K562 (cell line): ENCODE measurements around the gene SLC66A3. TPM values are rescaled to one million over a fixed set of nuclear protein-coding genes. Genes with fewer than 3 reads are reported as not detected.

Experiments
- ATAC-seq: fragments of 200-7000 bp; cut with Tn5 transposase; 3 replicates; pipeline ENCODE4 v1.9.1; 2020; ENCODE audit warnings: moderate library complexity
- BruUV-seq: library from RNA; stranded (reverse); fragments of 400-500 nt; replicated peaks from 2 replicates; lab custom pipeline; 2021; lab: Mats Ljungman, UMichigan
- CTCF ChIA-PET: fragments of 300-600 bp; formaldehyde crosslinking; extraction: SDS; loops from one replicate; lab custom pipeline; 2021; ENCODE audit warnings: low intra/inter-chr PET ratio; lab: Yijun Ruan, JAX
- POLR2A ChIA-PET: fragments of 300-600, 350-650 bp; sonication (Branson Sonifier 250); formaldehyde crosslinking; extraction: SDS; loops from one replicate; lab custom pipeline; 2021; ENCODE audit warnings: antibody characterized with exemption, inconsistent platforms; lab: Yijun Ruan, JAX
- DNase-seq, 4 experiments: peaks; one replicate each; pipeline versions ENCODE4 v3.0.0 to v3.0.0-alpha.2; 2011 to 2018; ENCODE audit warnings: low spot score in 3 of 4, mixed read lengths in 3 of 4; ENCODE audit errors: extremely low read depth in 1 of 4
- FAIRE-seq: peaks from 2 replicates; lab custom pipeline; 2011; peaks lifted over from hg19 to GRCh38; lab: Jason Lieb, UNC
- H2AFZ ChIP-seq: 2 replicates; pipeline ENCODE4 v1.6.0; 2011; ENCODE audit warnings: low read depth, low read length, control low read depth, inconsistent platforms
- H3K27ac ChIP-seq: fragments of 200-600 bp; 3 replicates; pipeline ENCODE4 v1.8.0; 2011; ENCODE audit warnings: low read depth, mild to moderate bottlenecking, control low read depth, inconsistent platforms, low read length, moderate library complexity, mixed read lengths; ENCODE audit errors: extremely low read depth
- H3K27me3 ChIP-seq, 2 experiments: fragments of 300-600 bp in 1 of 2; 2 replicates in 1 of 2; 3 replicates in 1 of 2; pipeline versions ENCODE4 v1.6.0 to v1.8.0; 2011; ENCODE audit warnings: inconsistent platforms in 2 of 2, low read length in 2 of 2, mild to moderate bottlenecking in 1 of 2, mixed read lengths in 1 of 2, moderate library complexity in 1 of 2; ENCODE audit not compliant: control insufficient read depth in 2 of 2, insufficient read depth in 2 of 2
- H3K36me3 ChIP-seq: fragments of 300-600 bp; 3 replicates; pipeline ENCODE4 v1.8.0; 2011; ENCODE audit warnings: mild to moderate bottlenecking, low read length, inconsistent platforms; ENCODE audit not compliant: control insufficient read depth, insufficient read depth
- H3K4me1 ChIP-seq, 2 experiments: fragments of 200-600 bp in 1 of 2; replicated peaks in 1 of 2; 2 replicates in 1 of 2; 3 replicates in 1 of 2; pipeline versions ENCODE4 v1.5.1 to v1.8.0; 2011; ENCODE audit warnings: inconsistent platforms in 2 of 2, low read length in 2 of 2, mild to moderate bottlenecking in 1 of 2, mixed read lengths in 1 of 2, moderate library complexity in 1 of 2; ENCODE audit not compliant: control insufficient read depth in 2 of 2, insufficient read depth in 2 of 2
- H3K4me2 ChIP-seq: 2 replicates; pipeline ENCODE4 v1.6.1; 2011; ENCODE audit warnings: low read length, control low read depth, inconsistent platforms, mixed read lengths; ENCODE audit not compliant: insufficient read depth
- H3K4me3 ChIP-seq: fragments of 200-600 bp; sonication (generic), shearing (Covaris generic); 2 replicates; pipeline ENCODE4 v1.5.1; 2016; ENCODE audit warnings: control low read depth, inconsistent platforms
- H3K79me2 ChIP-seq: fragments of 200-600 bp; 3 replicates; pipeline ENCODE4 v1.8.0; 2011; ENCODE audit warnings: low read length, inconsistent platforms; ENCODE audit not compliant: control insufficient read depth, insufficient read depth
- H3K9ac ChIP-seq, 2 experiments: 2 replicates each; pipeline versions ENCODE4 v1.6.0 to v1.6.1; 2011; ENCODE audit warnings: low read depth in 2 of 2, low read length in 2 of 2, control low read depth in 1 of 2, inconsistent platforms in 1 of 2, mild to moderate bottlenecking in 1 of 2, mixed read lengths in 1 of 2; ENCODE audit not compliant: insufficient read depth in 1 of 2
- H3K9me1 ChIP-seq: one replicate; pipeline ENCODE4 v1.6.0; 2011; ENCODE audit warnings: inconsistent platforms, mild to moderate bottlenecking, low read length, moderate library complexity; ENCODE audit not compliant: control insufficient read depth, insufficient read depth
- H3K9me3 ChIP-seq: replicated peaks from 2 replicates; pipeline ENCODE4 v1.5.1; 2011; ENCODE audit warnings: low read depth, low read length, inconsistent platforms; ENCODE audit not compliant: control insufficient read depth, insufficient read depth
- H4K20me1 ChIP-seq: replicated peaks from 2 replicates; pipeline ENCODE4 v1.6.1; 2011; ENCODE audit warnings: low read length, inconsistent platforms, mixed read lengths; ENCODE audit not compliant: control insufficient read depth, insufficient read depth
- FOS ChIP-seq: IDR thresholded peaks from 3 replicates; pipeline ENCODE4 v1.6.1; 2011; ENCODE audit not compliant: insufficient read length; ENCODE audit errors: extremely low read depth
- MEIS2 ChIP-seq: fragments of 450-650 bp; IDR thresholded peaks from 2 replicates; pipeline ENCODE4 v1.6.1; 2014; ENCODE audit warnings: mild to moderate bottlenecking; ENCODE audit not compliant: partially characterized antibody
- NFIC ChIP-seq: fragments of 450-650 bp; IDR thresholded peaks from 2 replicates; pipeline ENCODE4 v1.6.1; 2017; ENCODE audit warnings: mild to moderate bottlenecking, inconsistent platforms
- NUFIP1 ChIP-seq: fragments of 450-650 bp; IDR thresholded peaks from 2 replicates; pipeline ENCODE4 v1.6.1; 2018; ENCODE audit not compliant: partially characterized antibody
- THRAP3 ChIP-seq: fragments of 450-650 bp; IDR thresholded peaks from 2 replicates; pipeline ENCODE4 v1.6.1; 2016; ENCODE audit warnings: mild to moderate bottlenecking, inconsistent platforms, borderline replicate concordance
- ZNF146 ChIP-seq: IDR thresholded peaks from one replicate; pipeline ENCODE4 v1.6.1; 2018; ENCODE audit warnings: missing compliant biosample characterization; ENCODE audit not compliant: unreplicated experiment
- WGBS: fragments of 100-300 bp; shearing (Covaris generic); methylation state at CpG from one replicate; pipeline ENCODE4 v1.1.6; 2016; ENCODE audit warnings: low coverage, mixed read lengths; ENCODE audit not compliant: insufficient coverage; ENCODE audit errors: missing lambda C conversion rate; 5-methylcytosine and 5-hydroxymethylcytosine counted together
- in situ Hi-C: fragments of 300-500 bp; cut with MboI; formaldehyde crosslinking; loops from 4 replicates; pipeline ENCODE4 v1.15.0; 2018; ENCODE audit warnings: inconsistent platforms, mixed read lengths
- intact Hi-C: fragments of 100-400 bp; cut with micrococcal nuclease; formaldehyde crosslinking; loops from 2 replicates; pipeline ENCODE4 v1.14.2; 2022
- polyA plus RNA-seq, 8 experiments: library from polyadenylated mRNA; depleted of rRNA in 4 of 8; stranded (reverse) in 5 of 8; unstranded in 3 of 8; fragments of >200 nt; fragmentation: Nextera tagmentation in 2 of 8; fragmentation: Illumina TruSeq in 1 of 8; extraction: Ambion mirVana in 2 of 8; extraction: Trizol in 1 of 8; gene quantifications; 2 replicates each; pipeline versions ENCODE4 v1.2.1 to v1.2.3, GENCODE V29; 2011 to 2014; ENCODE audit warnings: inconsistent platforms in 1 of 8, missing spikeins in 1 of 8
- total RNA-seq, 7 experiments: library from RNA; depleted of rRNA in 6 of 7; stranded (reverse); fragments of >200 nt in 6 of 7; fragmentation: Illumina TruSeq in 2 of 7; extraction: Trizol in 2 of 7; gene quantifications; 2 replicates each; pipeline versions ENCODE4 v1.2.1 to v1.2.3, GENCODE V29; 2011 to 2021; ENCODE audit warnings: low replicate concordance in 1 of 7
- TF ChIP-seq, protein P1 (sequence below): sonication (generic); formaldehyde crosslinking; IDR thresholded peaks from 2 replicates; pipeline ENCODE4 v1.8.1; 2023; ENCODE audit warnings: missing genetic modification reagents, mild to moderate bottlenecking, borderline replicate concordance
- TF ChIP-seq, protein P2 (sequence below): fragments of 450-650 bp; formaldehyde crosslinking; IDR thresholded peaks from 2 replicates; pipeline ENCODE4 v1.4.0; 2020; ENCODE audit warnings: mild to moderate bottlenecking, moderate library complexity

SLC66A3 gene
- total and polyA plus RNA-seq, 9 of the 15 experiments (the other 6 are each of a cell fraction or from before 2014, with no cell fraction given) = 2.8 to 30.0 (median 9.1) TPM

DNA sequence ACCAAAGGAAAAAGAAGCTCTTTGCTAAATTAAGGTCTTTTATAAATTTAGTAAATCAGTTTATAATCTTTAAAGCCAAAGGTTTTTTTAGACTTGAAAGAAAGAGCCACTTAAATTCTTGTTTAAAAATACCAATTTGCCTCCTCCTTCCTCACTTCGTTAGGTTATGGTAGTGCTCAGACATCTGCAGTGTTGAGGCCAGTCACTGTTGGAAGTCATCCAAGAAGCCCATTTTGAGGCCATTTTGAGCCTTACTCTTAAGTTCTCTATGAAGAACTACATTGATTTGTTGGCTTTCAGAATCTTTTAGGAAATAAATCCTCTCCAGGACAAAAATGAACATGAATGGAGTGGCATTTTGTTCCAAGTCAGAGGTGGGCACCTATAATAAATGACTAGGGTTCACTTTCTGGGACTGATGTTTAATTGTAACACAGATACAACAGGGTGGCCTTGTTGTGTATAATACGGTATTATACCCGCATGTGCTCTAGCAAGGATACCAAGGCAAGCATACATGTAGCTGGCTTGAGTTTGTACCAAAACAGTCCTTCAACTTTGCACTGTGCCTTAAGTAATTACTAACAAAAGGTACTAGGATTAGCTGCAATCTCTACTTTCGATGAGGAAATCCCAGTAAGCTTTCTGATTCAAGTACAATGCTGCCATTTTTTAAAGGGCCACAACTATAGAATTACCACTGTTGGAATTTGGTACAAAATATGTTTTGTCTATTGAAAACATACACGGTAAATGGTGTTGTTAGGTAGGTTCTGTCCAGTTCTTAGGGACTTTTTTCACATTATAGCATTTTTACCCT lies 22.8 kb downstream of the SLC66A3 start:
- Histone ChIP-seq H3K4me1 (no peaks in the 10 kb centered on the region), H3K79me2 (no peaks in the 10 kb centered on the region)
- WGBS = 70% methylated on average over 5 of the region's 5 CpGs
- TSS peak; percentile 27 for BruUV-seq
- TF ChIP-seq NFIC (peak; percentile 54), ZNF146 (CRISPR knock-in tag) (no peak)
- TF ChIP-seq, all 486 proteins: peak for 1
- no peaks in the 10 kb centered on the region for H3K27me3 ChIP-seq
- no peak overlapping the region for H3K9ac ChIP-seq
- H3K36me3 ChIP-seq = peaks cover 18% of the 10 kb centered on the region
- no peaks in the 10 kb centered on the region for H3K9me3 ChIP-seq
- peak; percentile 49 for FAIRE-seq
- no peak overlapping the region for H2AFZ ChIP-seq
- no peak overlapping the region for H3K27ac ChIP-seq
- no peak overlapping the region for H3K4me2 ChIP-seq
- intact Hi-C loops (no loop called here), in situ Hi-C loops (no loop called here)
- no peaks in the 10 kb centered on the region for H4K20me1 ChIP-seq
- CTCF ChIA-PET = no interaction called here
- DNase-seq = peak in 1 of 4 experiments; percentile 14
- peak; percentile 60; the same call in 2 of the 3 replicates for ATAC-seq
- no peaks in the 10 kb centered on the region for H3K9me1 ChIP-seq
- POLR2A ChIA-PET = interaction anchor here (0.9 kb wide), 1 partner anchor 9 kb away, joined by 3 read pairs; no protein-coding TSS in a partner anchor
- no peak overlapping the region for H3K4me3 ChIP-seq

DNA sequence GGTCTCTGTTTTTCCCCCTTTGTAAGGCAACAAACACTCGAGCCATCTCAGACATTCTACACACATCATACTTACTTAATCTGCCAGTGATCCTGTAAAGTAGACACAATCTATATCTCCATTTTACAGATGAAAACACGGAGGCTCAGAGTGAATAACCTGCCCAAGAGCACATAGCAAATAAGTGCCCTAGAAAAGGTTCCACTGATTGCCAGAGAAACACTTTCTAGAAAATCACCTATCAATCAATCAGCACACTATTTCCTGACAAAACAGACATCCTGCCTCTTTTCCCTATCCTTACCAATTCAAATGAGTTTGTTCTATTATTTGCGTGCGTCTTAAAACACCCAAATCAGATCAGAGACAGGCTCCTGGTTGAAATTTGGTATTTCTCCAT lies 23.9 kb downstream of the SLC66A3 start:
- WGBS = 92% methylated on average over 4 of the region's 4 CpGs
- Histone ChIP-seq H3K36me3 (peaks cover 20% of the 10 kb centered on the region), H3K27ac (no peak overlapping the region), H3K27me3 (no peaks in the 10 kb centered on the region), H3K4me3 (no peak overlapping the region), H3K9me1 (no peaks in the 10 kb centered on the region), H4K20me1 (no peaks in the 10 kb centered on the region), H3K4me1 (no peaks in the 10 kb centered on the region), H3K9ac (no peak overlapping the region), H3K4me2 (no peak overlapping the region), H3K9me3 (no peaks in the 10 kb centered on the region), H3K79me2 (no peaks in the 10 kb centered on the region), H2AFZ (no peak overlapping the region)
- in situ Hi-C loops = no loop called here
- FAIRE-seq (no peak), DNase-seq (no peak), ATAC-seq (no peak)
- CTCF ChIA-PET = no interaction called here
- POLR2A ChIA-PET = no interaction called here
- no TSS peak for BruUV-seq
- intact Hi-C loops = no loop called here
- TF ChIP-seq MEIS2 = peak; percentile 2
- TF ChIP-seq NUFIP1 = no peak
- TF ChIP-seq, protein P1, sequence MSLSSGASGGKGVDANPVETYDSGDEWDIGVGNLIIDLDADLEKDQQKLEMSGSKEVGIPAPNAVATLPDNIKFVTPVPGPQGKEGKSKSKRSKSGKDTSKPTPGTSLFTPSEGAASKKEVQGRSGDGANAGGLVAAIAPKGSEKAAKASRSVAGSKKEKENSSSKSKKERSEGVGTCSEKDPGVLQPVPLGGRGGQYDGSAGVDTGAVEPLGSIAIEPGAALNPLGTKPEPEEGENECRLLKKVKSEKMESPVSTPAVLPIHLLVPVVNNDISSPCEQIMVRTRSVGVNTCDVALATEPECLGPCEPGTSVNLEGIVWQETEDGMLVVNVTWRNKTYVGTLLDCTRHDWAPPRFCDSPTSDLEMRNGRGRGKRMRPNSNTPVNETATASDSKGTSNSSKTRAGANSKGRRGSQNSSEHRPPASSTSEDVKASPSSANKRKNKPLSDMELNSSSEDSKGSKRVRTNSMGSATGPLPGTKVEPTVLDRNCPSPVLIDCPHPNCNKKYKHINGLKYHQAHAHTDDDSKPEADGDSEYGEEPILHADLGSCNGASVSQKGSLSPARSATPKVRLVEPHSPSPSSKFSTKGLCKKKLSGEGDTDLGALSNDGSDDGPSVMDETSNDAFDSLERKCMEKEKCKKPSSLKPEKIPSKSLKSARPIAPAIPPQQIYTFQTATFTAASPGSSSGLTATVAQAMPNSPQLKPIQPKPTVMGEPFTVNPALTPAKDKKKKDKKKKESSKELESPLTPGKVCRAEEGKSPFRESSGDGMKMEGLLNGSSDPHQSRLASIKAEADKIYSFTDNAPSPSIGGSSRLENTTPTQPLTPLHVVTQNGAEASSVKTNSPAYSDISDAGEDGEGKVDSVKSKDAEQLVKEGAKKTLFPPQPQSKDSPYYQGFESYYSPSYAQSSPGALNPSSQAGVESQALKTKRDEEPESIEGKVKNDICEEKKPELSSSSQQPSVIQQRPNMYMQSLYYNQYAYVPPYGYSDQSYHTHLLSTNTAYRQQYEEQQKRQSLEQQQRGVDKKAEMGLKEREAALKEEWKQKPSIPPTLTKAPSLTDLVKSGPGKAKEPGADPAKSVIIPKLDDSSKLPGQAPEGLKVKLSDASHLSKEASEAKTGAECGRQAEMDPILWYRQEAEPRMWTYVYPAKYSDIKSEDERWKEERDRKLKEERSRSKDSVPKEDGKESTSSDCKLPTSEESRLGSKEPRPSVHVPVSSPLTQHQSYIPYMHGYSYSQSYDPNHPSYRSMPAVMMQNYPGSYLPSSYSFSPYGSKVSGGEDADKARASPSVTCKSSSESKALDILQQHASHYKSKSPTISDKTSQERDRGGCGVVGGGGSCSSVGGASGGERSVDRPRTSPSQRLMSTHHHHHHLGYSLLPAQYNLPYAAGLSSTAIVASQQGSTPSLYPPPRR (CRISPR knock-in tag) = no peak
- no peak for TF ChIP-seq THRAP3
- TF ChIP-seq, protein P2, sequence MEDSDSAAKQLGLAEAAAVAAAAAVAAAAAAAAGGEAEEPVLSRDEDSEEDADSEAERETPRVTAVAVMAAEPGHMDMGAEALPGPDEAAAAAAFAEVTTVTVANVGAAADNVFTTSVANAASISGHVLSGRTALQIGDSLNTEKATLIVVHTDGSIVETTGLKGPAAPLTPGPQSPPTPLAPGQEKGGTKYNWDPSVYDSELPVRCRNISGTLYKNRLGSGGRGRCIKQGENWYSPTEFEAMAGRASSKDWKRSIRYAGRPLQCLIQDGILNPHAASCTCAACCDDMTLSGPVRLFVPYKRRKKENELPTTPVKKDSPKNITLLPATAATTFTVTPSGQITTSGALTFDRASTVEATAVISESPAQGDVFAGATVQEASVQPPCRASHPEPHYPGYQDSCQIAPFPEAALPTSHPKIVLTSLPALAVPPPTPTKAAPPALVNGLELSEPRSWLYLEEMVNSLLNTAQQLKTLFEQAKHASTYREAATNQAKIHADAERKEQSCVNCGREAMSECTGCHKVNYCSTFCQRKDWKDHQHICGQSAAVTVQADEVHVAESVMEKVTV (CRISPR knock-in tag) = no peak
- TF ChIP-seq FOS = no peak
